Body of pancreas (tissue), 4 donors: ENCODE measurements around the gene MUS81. TPM values are rescaled to one million over a fixed set of nuclear protein-coding genes. Genes with fewer than 3 reads are reported as not detected.

Source experiments
- ATAC-seq: fragments of 150-250 bp; one replicate; pipeline ENCODE4 v1.9.1; 2016
- DNase-seq, 4 donors: peaks; one replicate each; pipeline ENCODE4 v3.0.0-alpha.2; 2019
- H3K27ac ChIP-seq, 4 donors: fragments of 200-600 bp; sonication (generic); 1 replicate in 3 of 4; 2 replicates in 1 of 4; pipeline versions ENCODE4 v1.5.1 to v1.6.1; 2016 to 2019; ENCODE audit warnings: mild to moderate bottlenecking in 1 of 4, mixed read lengths in 1 of 4, moderate library complexity in 1 of 4
- H3K27me3 ChIP-seq, 2 donors: fragments of 200-600 bp; sonication (generic); one replicate each; pipeline ENCODE4 v1.6.0; 2016; ENCODE audit warnings: mild to moderate bottlenecking in 1 of 2
- H3K36me3 ChIP-seq, 2 donors: fragments of 200-600 bp; sonication (generic); replicated peaks in 1 of 2; 2 replicates each; pipeline ENCODE4 v1.5.1; 2016; ENCODE audit warnings: low read depth in 2 of 2; ENCODE audit not compliant: insufficient read depth in 1 of 2
- H3K4me1 ChIP-seq: fragments of 200-600 bp; sonication (generic); one replicate; pipeline ENCODE4 v1.6.0; 2016
- H3K4me3 ChIP-seq, 2 donors: fragments of 200-600 bp; sonication (generic); 1 replicate in 1 of 2; 2 replicates in 1 of 2; pipeline ENCODE4 v1.5.1; 2016 to 2019
- H3K9me3 ChIP-seq, 3 donors: fragments of 200-600 bp; sonication (generic); 1 replicate in 2 of 3; 2 replicates in 1 of 3; pipeline ENCODE4 v1.5.1; 2016
- CTCF ChIP-seq, 7 experiments: fragments of 450-650 bp in 4 of 7; fragments of 200-600 bp in 3 of 7; sonication (generic) in 3 of 7; IDR thresholded peaks; one replicate each; pipeline ENCODE4 v1.5.1; 2016 to 2019; ENCODE audit warnings: antibody characterized with exemption in 7 of 7
- POLR2A ChIP-seq, 3 donors: fragments of 450-650 bp; IDR thresholded peaks; one replicate each; pipeline ENCODE4 v1.6.1; 2016; ENCODE audit warnings: antibody characterized with exemption in 3 of 3, mild to moderate bottlenecking in 2 of 3
- WGBS, 2 donors: methylation state at CpG; one replicate each; pipeline ENCODE4 v1.1.5; 2017; 5-methylcytosine and 5-hydroxymethylcytosine counted together
- intact Hi-C: fragments of 100-400 bp; cut with DNase I; formaldehyde crosslinking; loops from one replicate; pipeline ENCODE4 v1.15.1; 2023
- total RNA-seq, 2 donors: library from RNA; depleted of rRNA; stranded (reverse); fragments of >200 nt; gene quantifications; one replicate each; pipeline ENCODE4 v1.1.0, GENCODE V29; 2016

MUS81 gene
- total RNA-seq, 2 donors from 2014 or later = 38.2 to 40.5 TPM

- H3K4me3 ChIP-seq = no peak overlapping the region
- H3K27me3 ChIP-seq = no peaks in the 10 kb centered on the region
- H3K36me3 ChIP-seq = peaks cover 0 to 7% of the 10 kb centered on the region in 2 donors
- DNase-seq (no peak), ATAC-seq (no peak)
- TF ChIP-seq CTCF (IDR thresholded peaks at IDR 0.05) = no peak
- TF ChIP-seq POLR2A (IDR thresholded peaks at IDR 0.05) = no peak
- WGBS, 2 donors = 86 to 89% methylated on average over 14 to 28 of the region's 30 CpGs
- H3K4me1 ChIP-seq = peaks cover 11% of the 10 kb centered on the region
- no peak overlapping the region for H3K27ac ChIP-seq
- no peaks in the 10 kb centered on the region for H3K9me3 ChIP-seq
- intact Hi-C loops = loop anchor here (5.0 kb wide), 1 partner anchor 100 kb away; no protein-coding TSS in a partner anchor
Observed at GRCh38 chr11:65882120-65883057, 22.2 kb downstream of the MUS81 start.

GRCh38 chr11:65883058-65883761, 23.0 kb downstream of the MUS81 start:
- Histone ChIP-seq H3K27me3 (no peaks in the 10 kb centered on the region), H3K36me3 (peaks cover 0 to 7% of the 10 kb centered on the region in 2 donors), H3K9me3 (no peaks in the 10 kb centered on the region), H3K4me3 (no peak overlapping the region), H3K4me1 (peaks cover 16% of the 10 kb centered on the region), H3K27ac (no peak overlapping the region)
- no peak for DNase-seq
- intact Hi-C loops = loop anchor here (5.0 kb wide), 1 partner anchor 99 kb away; no protein-coding TSS in a partner anchor
- TF ChIP-seq CTCF (IDR thresholded peaks at IDR 0.05) (no peak), POLR2A (IDR thresholded peaks at IDR 0.05) (no peak)
- WGBS, 2 donors = 85 to 96% methylated on average over 11 to 13 of the region's 13 CpGs
- ATAC-seq = no peak

DNA sequence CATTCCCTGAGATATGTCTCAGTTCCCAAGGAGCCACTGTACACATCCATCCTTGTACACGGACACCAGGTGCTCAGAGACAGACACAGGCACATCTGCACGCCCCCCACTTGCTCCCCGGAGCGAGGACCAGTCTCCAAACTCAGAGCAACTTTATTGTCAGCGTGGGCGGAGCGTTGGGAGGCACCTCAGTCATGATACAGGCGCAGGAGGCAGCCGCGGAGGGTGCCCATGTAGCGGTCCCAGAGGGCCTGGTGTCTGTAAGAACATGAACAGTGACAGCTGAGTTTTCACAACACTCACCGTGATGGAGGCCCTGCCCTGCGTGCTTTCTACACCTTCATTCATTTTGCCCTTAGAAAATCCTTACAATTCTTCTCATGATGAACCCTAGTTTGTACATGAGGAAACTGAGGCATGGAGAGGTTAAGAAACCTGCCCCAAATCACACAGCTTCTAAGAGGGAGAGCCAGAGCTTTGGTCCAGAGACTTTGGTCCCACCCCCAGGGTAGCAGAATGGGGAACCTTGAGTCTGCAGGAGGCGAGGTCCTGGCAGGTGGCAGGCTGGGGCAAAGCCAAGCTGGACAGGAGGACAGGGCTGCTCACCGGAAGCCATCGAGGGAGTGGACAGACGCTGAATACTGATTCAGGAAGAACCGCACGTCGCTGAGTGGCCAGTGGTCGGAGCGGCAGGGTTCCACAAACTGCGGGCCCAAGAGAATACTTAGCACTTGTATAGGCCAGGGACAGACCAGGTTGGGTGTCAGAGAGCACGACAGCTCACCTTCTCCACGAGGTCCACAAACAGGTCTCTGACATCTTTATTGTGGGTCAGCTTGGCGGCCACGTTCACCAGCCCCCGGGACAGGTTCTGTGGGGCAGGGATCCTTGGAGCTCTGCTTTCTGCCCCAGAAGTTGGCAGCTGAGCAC, 23.8 kb downstream of the MUS81 start:
- DNase-seq (no peak), ATAC-seq (no peak)
- whole genome bisulfite sequencing, 2 donors = 74 to 76% methylated on average over 28 of the region's 28 CpGs

More for the DNA sequence above, 23.8 kb downstream of the MUS81 start:
- intact Hi-C loops = loop anchor here (5.0 kb wide), 1 partner anchor 98 kb away; no protein-coding TSS in a partner anchor
- Histone ChIP-seq H3K9me3 (no peaks in the 10 kb centered on the region), H3K27ac (no peak overlapping the region), H3K4me3 (no peak overlapping the region), H3K27me3 (no peaks in the 10 kb centered on the region), H3K4me1 (peaks cover 21% of the 10 kb centered on the region), H3K36me3 (peaks cover 0 to 7% of the 10 kb centered on the region in 2 donors)
- no peak for TF ChIP-seq CTCF (IDR thresholded peaks at IDR 0.05)
- no peak for TF ChIP-seq POLR2A (IDR thresholded peaks at IDR 0.05)
